Measurements from ENCODE around the gene FAM32A.

Gene FAM32A

DNA sequence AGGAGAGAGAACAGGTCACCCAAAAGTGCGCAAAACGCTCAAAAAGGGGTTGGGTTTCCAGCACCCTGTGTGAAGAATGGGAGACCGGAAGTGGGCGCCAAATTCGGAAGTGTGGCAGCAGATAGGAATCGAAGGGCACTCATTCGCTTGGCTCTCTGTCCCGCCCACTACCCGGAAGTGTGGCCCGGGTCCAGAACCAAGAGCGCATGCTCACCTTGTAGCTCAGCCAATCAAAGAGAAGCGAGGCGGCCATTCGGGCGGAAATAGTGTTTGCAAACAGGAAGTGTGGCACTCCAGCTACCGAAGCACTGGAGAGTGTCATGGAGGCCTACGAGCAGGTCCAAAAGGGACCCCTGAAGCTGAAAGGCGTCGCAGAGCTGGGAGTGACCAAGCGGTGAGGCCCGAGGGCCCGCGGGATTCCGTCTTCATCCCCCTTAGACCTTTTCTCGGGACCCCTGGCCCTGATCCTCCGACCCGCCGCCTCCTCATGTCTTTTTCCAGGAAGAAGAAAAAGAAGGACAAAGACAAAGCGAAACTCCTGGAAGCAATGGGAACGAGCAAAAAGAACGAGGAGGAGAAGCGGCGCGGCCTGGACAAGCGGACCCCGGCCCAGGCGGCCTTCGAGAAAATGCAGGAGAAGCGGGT lies at the start of gene FAM32A:
Gene FAM32A, plus strand, starts transcription at position 288 of the 645 bp plus-strand sequence. Its CDS starts 33 bp downstream, at position 321.
- DNase-seq (ENCODE audit: low spot score), result peak; percentile 97

DNA sequence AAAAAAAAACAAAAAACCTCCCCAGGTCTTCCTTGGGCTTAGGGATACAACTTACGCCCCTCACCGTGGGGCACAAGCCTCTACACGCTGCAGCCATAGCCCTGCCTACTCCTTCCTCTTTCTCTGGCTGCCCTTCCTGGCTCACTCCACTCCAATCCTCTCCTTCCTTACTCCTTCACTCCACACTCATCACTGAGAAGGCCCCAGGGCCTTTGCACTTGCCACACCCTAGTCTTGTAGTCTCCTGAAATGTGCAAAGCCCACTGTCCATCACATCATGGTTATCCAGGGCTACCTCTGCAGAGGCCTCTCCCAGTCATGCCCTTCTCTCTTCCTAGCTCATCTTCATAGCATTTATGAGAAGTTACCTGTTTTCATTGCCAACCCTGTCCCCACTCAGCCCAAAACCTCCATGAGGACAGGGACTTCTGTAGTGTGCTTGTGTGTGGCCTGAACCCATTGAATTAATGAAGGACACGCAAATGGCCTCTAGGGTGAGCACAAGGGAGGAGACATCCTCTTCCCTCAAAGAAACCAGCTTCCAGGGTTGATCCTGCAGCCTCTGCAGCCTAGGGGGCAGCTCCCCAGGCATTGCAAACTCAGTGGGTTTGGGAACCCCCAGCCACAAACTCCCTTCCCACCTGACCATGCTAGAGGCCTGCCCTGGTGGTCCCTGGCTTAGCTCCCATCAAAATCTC lies 49.6 kb upstream of the FAM32A start:
- no peak for DNase-seq (ENCODE audit: low spot score)
- TF ChIP-seq, protein P1, sequence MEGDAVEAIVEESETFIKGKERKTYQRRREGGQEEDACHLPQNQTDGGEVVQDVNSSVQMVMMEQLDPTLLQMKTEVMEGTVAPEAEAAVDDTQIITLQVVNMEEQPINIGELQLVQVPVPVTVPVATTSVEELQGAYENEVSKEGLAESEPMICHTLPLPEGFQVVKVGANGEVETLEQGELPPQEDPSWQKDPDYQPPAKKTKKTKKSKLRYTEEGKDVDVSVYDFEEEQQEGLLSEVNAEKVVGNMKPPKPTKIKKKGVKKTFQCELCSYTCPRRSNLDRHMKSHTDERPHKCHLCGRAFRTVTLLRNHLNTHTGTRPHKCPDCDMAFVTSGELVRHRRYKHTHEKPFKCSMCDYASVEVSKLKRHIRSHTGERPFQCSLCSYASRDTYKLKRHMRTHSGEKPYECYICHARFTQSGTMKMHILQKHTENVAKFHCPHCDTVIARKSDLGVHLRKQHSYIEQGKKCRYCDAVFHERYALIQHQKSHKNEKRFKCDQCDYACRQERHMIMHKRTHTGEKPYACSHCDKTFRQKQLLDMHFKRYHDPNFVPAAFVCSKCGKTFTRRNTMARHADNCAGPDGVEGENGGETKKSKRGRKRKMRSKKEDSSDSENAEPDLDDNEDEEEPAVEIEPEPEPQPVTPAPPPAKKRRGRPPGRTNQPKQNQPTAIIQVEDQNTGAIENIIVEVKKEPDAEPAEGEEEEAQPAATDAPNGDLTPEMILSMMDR (IDR thresholded peaks at IDR 0.05; ENCODE audit: extremely low read depth, insufficient read depth, missing control alignments), result no peak
- in situ Hi-C loops (cut with MboI; ENCODE audit: low pct_unique_long_range_greater_than_20kb, low sequenced_read_pairs, unreplicated experiment), result no loop called here

More for the DNA sequence above, at the start of gene FAM32A:
- TF ChIP-seq, protein P1 (IDR thresholded peaks at IDR 0.05; ENCODE audit: extremely low read depth, insufficient read depth, missing control alignments), result no peak
- in situ Hi-C loops (cut with MboI; ENCODE audit: low pct_unique_long_range_greater_than_20kb, low sequenced_read_pairs, unreplicated experiment), result loop anchor here (10.0 kb wide), 1 partner anchor 560 kb away; no protein-coding TSS in a partner anchor

DNA sequence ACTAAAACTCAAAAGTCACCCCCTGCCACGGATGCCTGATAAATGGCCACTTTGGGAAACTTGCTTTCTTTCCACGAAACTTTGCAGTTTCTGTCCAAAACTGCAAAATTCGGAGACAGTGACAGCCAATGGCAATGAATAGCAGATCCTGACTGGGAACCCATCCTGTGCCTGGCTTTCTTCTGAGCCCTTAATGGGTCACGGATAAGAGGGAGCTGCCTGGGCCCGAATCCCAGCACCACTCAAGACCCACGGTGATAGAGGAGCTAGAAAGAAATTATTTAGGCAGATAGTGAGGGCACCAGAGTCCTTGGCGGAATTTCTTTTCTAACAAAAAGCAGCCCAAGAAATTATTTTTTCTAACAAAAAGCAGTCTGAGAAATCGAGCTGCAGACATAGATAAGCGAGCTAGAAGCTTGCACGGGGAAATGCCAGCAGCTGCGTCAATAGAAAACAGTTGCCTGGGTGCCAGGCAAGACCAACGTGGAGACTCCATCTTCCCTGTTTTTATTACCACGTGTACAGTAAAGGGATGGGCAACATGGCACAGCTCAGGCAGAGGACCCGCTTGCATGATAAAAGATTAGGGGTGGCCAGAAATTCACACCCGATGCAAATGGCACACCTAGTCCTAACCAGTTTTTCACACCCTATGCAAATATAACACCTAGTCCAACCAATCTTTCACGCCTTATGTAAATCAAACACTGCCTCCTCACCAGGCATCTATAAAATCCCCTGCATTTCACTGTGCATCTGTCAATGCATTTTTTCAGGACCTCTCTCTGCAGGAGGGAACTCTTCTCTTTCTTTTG lies 48.8 kb upstream of the FAM32A start:
- TF ChIP-seq, protein P1 (IDR thresholded peaks at IDR 0.05; ENCODE audit: extremely low read depth, insufficient read depth, missing control alignments), result no peak
- in situ Hi-C loops (cut with MboI; ENCODE audit: low pct_unique_long_range_greater_than_20kb, low sequenced_read_pairs, unreplicated experiment), result no loop called here
- DNase-seq (ENCODE audit: low spot score), result no peak

DNA sequence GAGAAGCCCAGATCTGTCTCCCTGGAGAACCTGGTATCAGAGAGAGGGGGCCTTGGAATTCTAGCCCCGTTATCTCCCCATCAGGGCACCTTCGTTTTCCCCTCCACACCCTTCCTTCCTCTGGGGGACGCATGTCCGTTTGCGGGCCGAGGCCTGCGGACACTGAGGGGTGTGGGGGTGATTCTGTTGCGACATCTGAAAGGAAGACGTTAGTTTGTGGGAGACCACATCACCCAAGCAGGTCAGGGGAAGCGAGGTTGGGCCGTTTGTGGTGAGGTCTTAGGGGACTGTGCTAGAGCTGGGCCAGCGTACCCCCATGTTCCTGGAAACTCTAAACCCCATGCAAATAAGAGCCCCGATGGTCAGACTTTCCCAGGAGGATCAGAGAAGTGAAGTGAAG lies 45.5 kb upstream of the FAM32A start:
- in situ Hi-C loops (cut with MboI; ENCODE audit: low pct_unique_long_range_greater_than_20kb, low sequenced_read_pairs, unreplicated experiment), result no loop called here
- DNase-seq (ENCODE audit: low spot score), result peak; percentile 49
- TF ChIP-seq, protein P1 (IDR thresholded peaks at IDR 0.05; ENCODE audit: extremely low read depth, insufficient read depth, missing control alignments), result no peak

DNA sequence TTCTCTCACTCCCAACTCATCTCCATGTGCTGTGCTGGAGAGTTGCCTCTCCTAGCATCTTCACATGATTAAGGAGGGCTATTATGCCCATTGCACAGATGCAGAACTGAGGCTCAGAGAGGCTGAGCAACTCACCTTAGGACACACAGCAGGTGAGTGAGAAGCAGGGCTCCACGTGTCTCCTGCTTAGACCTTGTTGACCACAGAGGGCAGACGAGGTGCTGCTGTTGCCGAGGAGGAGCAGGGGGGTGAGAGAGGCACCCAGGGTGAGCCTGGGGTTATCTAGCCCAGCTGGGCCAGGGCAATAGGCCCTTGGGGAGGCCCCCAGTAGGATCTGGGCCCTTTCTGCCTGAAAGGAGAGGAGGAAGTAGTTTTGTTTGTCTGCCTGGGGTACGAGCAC lies 44.2 kb upstream of the FAM32A start:
- peak; percentile 57 for DNase-seq (ENCODE audit: low spot score)
- TF ChIP-seq, protein P1 (IDR thresholded peaks at IDR 0.05; ENCODE audit: extremely low read depth, insufficient read depth, missing control alignments), result peak; percentile 33
- in situ Hi-C loops (cut with MboI; ENCODE audit: low pct_unique_long_range_greater_than_20kb, low sequenced_read_pairs, unreplicated experiment), result no loop called here

DNA sequence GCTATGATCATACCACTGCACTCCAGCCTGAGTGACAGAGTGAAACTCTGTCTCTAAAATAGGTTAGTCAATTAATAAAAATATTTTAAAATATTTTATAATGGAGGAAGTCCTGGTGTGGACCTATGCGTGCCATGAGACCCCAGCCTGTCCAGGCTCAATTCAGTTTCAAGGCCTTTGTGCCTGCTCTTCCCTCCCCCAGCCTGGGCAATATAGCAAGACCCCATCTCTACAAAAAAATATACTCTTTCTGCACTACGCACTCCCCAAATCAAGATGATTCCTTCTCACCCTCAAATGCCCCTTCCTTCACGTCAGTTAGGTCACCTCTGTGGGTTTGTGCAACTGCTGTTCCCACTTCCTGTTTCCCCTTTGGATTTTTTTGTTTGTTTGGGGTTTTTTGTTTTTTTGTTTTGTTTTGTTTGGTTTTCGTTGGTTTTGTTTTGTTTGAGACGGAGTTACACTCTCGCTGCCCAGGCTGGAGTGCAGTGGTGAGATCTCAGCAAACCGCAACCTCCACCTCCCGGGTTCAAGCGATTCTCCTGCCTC lies 43.1 kb upstream of the FAM32A start:
- TF ChIP-seq, protein P1 (IDR thresholded peaks at IDR 0.05; ENCODE audit: extremely low read depth, insufficient read depth, missing control alignments), result no peak
- in situ Hi-C loops (cut with MboI; ENCODE audit: low pct_unique_long_range_greater_than_20kb, low sequenced_read_pairs, unreplicated experiment), result no loop called here
- no peak for DNase-seq (ENCODE audit: low spot score)

All from GM13977 (cell line).